AG09319 (cell line): Measurements from ENCODE around the gene CD3D.

Experiments used
- DNase-seq: peaks from one replicate; pipeline ENCODE4 v3.0.0-alpha.2; 2010; ENCODE audit warnings: low read depth; ENCODE audit errors: extremely low read depth
- CTCF ChIP-seq: IDR thresholded peaks from 2 replicates; pipeline ENCODE4 v1.5.1; 2011; ENCODE audit warnings: low read depth, mild to moderate bottlenecking, inconsistent platforms, low read length, moderate library complexity

Gene CD3D

GRCh38 chr11:118289401-118289800 lies 53.1 kb downstream of the CD3D start:
- TF ChIP-seq CTCF, result no peak
- no peak for DNase-seq
